Heart left ventricle (tissue), 16 donors: ENCODE data around the gene LRP1B. TPM values are rescaled to one million over a fixed set of nuclear protein-coding genes. Genes with fewer than 3 reads are reported as not detected.

Experiments used
- ATAC-seq, 4 donors: fragments of 200-7000 bp; cut with Tn5 transposase; one replicate each; pipeline ENCODE4 v1.9.1; 2020 to 2022; ENCODE audit warnings: moderate library complexity in 4 of 4, mild to moderate bottlenecking in 3 of 4, moderate number of reproducible peaks in 1 of 4
- DNase-seq, 5 donors: peaks; one replicate each; pipeline ENCODE4 v3.0.0-alpha.2; 2020
- H3K27ac ChIP-seq, 12 donors: fragments of 200-600 bp; sonication (generic) in 4 of 12; one replicate each; pipeline versions ENCODE4 v1.5.0 to v1.8.0; 2016 to 2022; ENCODE audit warnings: mild to moderate bottlenecking in 2 of 12
- H3K27me3 ChIP-seq, 9 donors: fragments of 200-600 bp; sonication (generic) in 2 of 9; one replicate each; pipeline versions ENCODE4 v1.5.1 to v1.8.0; 2016 to 2022; ENCODE audit warnings: mild to moderate bottlenecking in 3 of 9
- H3K36me3 ChIP-seq, 9 donors: fragments of 200-600 bp; sonication (generic) in 2 of 9; one replicate each; pipeline versions ENCODE4 v1.5.0 to v1.8.0; 2018 to 2022; ENCODE audit warnings: mild to moderate bottlenecking in 2 of 9
- H3K4me1 ChIP-seq, 12 donors: fragments of 200-600 bp; sonication (generic) in 4 of 12; one replicate each; pipeline versions ENCODE4 v1.5.0 to v1.8.0; 2016 to 2022; ENCODE audit warnings: mild to moderate bottlenecking in 3 of 12
- H3K4me3 ChIP-seq, 12 donors: fragments of 200-600 bp; sonication (generic) in 4 of 12; one replicate each; pipeline versions ENCODE4 v1.5.0 to v1.8.0; 2017 to 2022; ENCODE audit warnings: mild to moderate bottlenecking in 9 of 12, moderate library complexity in 4 of 12
- H3K9me3 ChIP-seq, 12 donors: fragments of 200-600 bp; sonication (generic) in 4 of 12; one replicate each; pipeline versions ENCODE4 v1.5.0 to v1.8.0; 2016 to 2022; ENCODE audit warnings: mild to moderate bottlenecking in 1 of 12
- CTCF ChIP-seq, 12 donors: fragments of 200-600 bp; sonication (generic) in 4 of 12; IDR thresholded peaks; one replicate each; pipeline versions ENCODE4 v1.5.0 to v1.8.0; 2018 to 2022; ENCODE audit warnings: antibody characterized with exemption in 12 of 12, mild to moderate bottlenecking in 5 of 12
- POLR2A ChIP-seq, 2 donors: fragments of 450-650 bp; IDR thresholded peaks; one replicate each; pipeline ENCODE4 v1.6.1; 2017; ENCODE audit warnings: antibody characterized with exemption in 2 of 2, mild to moderate bottlenecking in 2 of 2, moderate library complexity in 2 of 2
- WGBS, 4 donors: extraction: QIAGEN DNeasy Blood & Tissue Kit in 2 of 4; methylation state at CpG; one replicate each; pipeline versions ENCODE4 v1.1.5 to v1.1.7; 2013 to 2018; 5-methylcytosine and 5-hydroxymethylcytosine counted together
- intact Hi-C, 10 donors: fragments of 100-400 bp; cut with DNase I; formaldehyde crosslinking; loops; one replicate each; pipeline versions ENCODE4 v1.11.1 to v1.14.2; 2022
- polyA plus RNA-seq, 2 donors: library from polyadenylated mRNA; stranded (reverse); fragments of 200-250 nt; gene quantifications; one replicate each; pipeline ENCODE4 v1.2.3, GENCODE V29; 2013
- total RNA-seq, 9 donors: library from RNA; depleted of rRNA in 2 of 9; stranded (reverse); fragments of >200 nt in 2 of 9; fragmentation: NEBNext Ultra II Directional in 3 of 9; extraction: Animal tissue kit (Norgen Biotek cat#: 25700) in 3 of 9; gene quantifications; one replicate each; pipeline versions ENCODE4 v1.1.0 to v1.2.4, GENCODE V29; 2016 to 2023
- donor health status: ischemic (EF 13 %, LVEDD 7.1; RV severe dilation, severe dysfunction).
- donor health status: healthy with polysubstance abuse.
- donor health status: DM: no; HTN: yes; CAD: no.
- donor health status: DM: no; HTN: no; CAD: no.
- donor health status: ischemic (EF 25% LVEDD 6.9; RV normal size, moderate dysfunction).
- donor health status: ischemic (EF 25% LVEDD 5.7; RV mildly dilated, moderate dysfunction).
- donor health status: healthy.
- donor health status: DM: yes; HTN: yes; CAD: no.
- donor health status: ischemic (EF 35%, LVEDD 5.7; RV mildly dilated, moderate dysfunction).
- donor health status: nonischemic (EF 11% LVEDD 7.7; RV severe dilation, severe dysfunction).
- donor health status: DM: yes; HTN: yes; CAD: no.
- donor health status: PGD.
- donor health status: ischemic (EF 29% LVEDD 5.4; RV normal size, mild dysfunction).
- donor health status: nonischemic (EF 23%, LVEDD 6.1; RV moderate dilation, normal function).

Gene LRP1B
- total and polyA plus RNA-seq, 11 donors, result 0.01 to 0.19 (median 0.11) TPM; not detected in 2

DNA sequence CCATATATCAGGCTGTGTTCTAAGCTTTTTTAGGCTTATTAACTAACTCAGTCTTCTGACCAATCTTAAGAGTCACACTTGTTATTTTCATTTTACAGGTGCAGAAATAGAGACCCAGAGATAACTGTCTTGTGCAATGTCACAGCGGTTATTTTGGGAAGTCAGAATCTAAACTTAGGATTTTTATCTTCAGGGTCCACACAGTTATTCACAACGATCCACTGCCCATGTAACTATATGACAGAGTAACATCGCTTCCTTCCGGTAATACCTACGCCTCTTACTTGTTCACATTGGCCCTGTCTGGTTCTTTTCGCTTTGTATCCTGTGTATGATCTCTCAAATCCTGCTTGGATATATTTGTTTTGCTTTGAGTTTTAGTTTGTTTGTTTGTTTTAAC lies 631.7 kb downstream of the LRP1B start:
- 44 to 59% (median 57%) methylated on average over 6 of the region's 6 CpGs for WGBS, 4 donors
- Histone ChIP-seq H3K36me3 (no peaks in the 10 kb centered on the region), H3K27ac (no peak overlapping the region), H3K4me1 (peaks cover 0 to 6% (median 0%) of the 10 kb centered on the region in 12 donors), H3K4me3 (no peak overlapping the region), H3K9me3 (no peaks in the 10 kb centered on the region), H3K27me3 (no peaks in the 10 kb centered on the region)
- DNase-seq, result no peak
- intact Hi-C loops, result loop anchor here in 1 of 10 donors (5.0 kb wide), 1 partner anchor 57 kb away; no protein-coding TSS in a partner anchor
- TF ChIP-seq CTCF (IDR thresholded peaks at IDR 0.05), result no peak
- no peak for TF ChIP-seq POLR2A (IDR thresholded peaks at IDR 0.05)
- peak in 1 of 4 donors; percentile 32 for ATAC-seq

- WGBS, 4 donors, result 25 to 54% (median 45%) methylated on average over 1 of the region's 1 CpG
- TF ChIP-seq CTCF (IDR thresholded peaks at IDR 0.05) (no peak), POLR2A (IDR thresholded peaks at IDR 0.05) (no peak)
- H3K4me3 ChIP-seq, result no peak overlapping the region
- H3K36me3 ChIP-seq, result no peaks in the 10 kb centered on the region
- no peak for ATAC-seq
- intact Hi-C loops, result loop anchor here in 1 of 10 donors (5.0 kb wide), 1 partner anchor 56 kb away; no protein-coding TSS in a partner anchor
- H3K4me1 ChIP-seq, result peaks cover 0 to 6% (median 0%) of the 10 kb centered on the region in 12 donors
- H3K27ac ChIP-seq, result no peak overlapping the region
- DNase-seq, result no peak
- no peaks in the 10 kb centered on the region for H3K27me3 ChIP-seq
- no peaks in the 10 kb centered on the region for H3K9me3 ChIP-seq
Measured at GRCh38 chr2:141498561-141498960, 632.3 kb downstream of the LRP1B start.

GRCh38 chr2:141497272-141497671 lies 633.5 kb downstream of the LRP1B start:
- H3K27ac ChIP-seq, result no peak overlapping the region
- ATAC-seq (no peak), DNase-seq (no peak)
- H3K9me3 ChIP-seq, result no peaks in the 10 kb centered on the region
- no peak overlapping the region for H3K4me3 ChIP-seq
- intact Hi-C loops, result loop anchor here in 1 of 10 donors (5.0 kb wide), 1 partner anchor 55 kb away; no protein-coding TSS in a partner anchor
- peaks cover 0 to 6% (median 0%) of the 10 kb centered on the region in 12 donors for H3K4me1 ChIP-seq
- no peaks in the 10 kb centered on the region for H3K36me3 ChIP-seq
- no peak for TF ChIP-seq CTCF (IDR thresholded peaks at IDR 0.05)
- no peak for TF ChIP-seq POLR2A (IDR thresholded peaks at IDR 0.05)
- WGBS, 4 donors, result 56 to 61% (median 59%) methylated on average over 4 of the region's 4 CpGs
- no peaks in the 10 kb centered on the region for H3K27me3 ChIP-seq

- intact Hi-C loops, result loop anchor here in 1 of 10 donors (5.0 kb wide), 1 partner anchor 55 kb away; no protein-coding TSS in a partner anchor
- no peaks in the 10 kb centered on the region for H3K27me3 ChIP-seq
- H3K4me3 ChIP-seq, result no peak overlapping the region
- ATAC-seq (no peak), DNase-seq (no peak)
- whole genome bisulfite sequencing, 4 donors, result 57 to 73% (median 63%) methylated on average over 2 of the region's 2 CpGs
- no peak for TF ChIP-seq POLR2A (IDR thresholded peaks at IDR 0.05)
- TF ChIP-seq CTCF (IDR thresholded peaks at IDR 0.05), result no peak
- H3K9me3 ChIP-seq, result no peaks in the 10 kb centered on the region
- peaks cover 0 to 6% (median 0%) of the 10 kb centered on the region in 12 donors for H3K4me1 ChIP-seq
- no peaks in the 10 kb centered on the region for H3K36me3 ChIP-seq
- H3K27ac ChIP-seq, result no peak overlapping the region
Measured at GRCh38 chr2:141496810-141497209, 634.0 kb downstream of the LRP1B start.
